Hematopoietic multipotent progenitor cell treated with erythropoietin and hydrocortisone succinate and interleukin-3 and kit ligand, for 8 days (in vitro differentiated cells): ENCODE measurements around the gene HNF1A.

Experiments
- DNase-seq: peaks from one replicate; pipeline ENCODE4 v3.0.0-alpha.2; 2015

Gene HNF1A

DNA sequence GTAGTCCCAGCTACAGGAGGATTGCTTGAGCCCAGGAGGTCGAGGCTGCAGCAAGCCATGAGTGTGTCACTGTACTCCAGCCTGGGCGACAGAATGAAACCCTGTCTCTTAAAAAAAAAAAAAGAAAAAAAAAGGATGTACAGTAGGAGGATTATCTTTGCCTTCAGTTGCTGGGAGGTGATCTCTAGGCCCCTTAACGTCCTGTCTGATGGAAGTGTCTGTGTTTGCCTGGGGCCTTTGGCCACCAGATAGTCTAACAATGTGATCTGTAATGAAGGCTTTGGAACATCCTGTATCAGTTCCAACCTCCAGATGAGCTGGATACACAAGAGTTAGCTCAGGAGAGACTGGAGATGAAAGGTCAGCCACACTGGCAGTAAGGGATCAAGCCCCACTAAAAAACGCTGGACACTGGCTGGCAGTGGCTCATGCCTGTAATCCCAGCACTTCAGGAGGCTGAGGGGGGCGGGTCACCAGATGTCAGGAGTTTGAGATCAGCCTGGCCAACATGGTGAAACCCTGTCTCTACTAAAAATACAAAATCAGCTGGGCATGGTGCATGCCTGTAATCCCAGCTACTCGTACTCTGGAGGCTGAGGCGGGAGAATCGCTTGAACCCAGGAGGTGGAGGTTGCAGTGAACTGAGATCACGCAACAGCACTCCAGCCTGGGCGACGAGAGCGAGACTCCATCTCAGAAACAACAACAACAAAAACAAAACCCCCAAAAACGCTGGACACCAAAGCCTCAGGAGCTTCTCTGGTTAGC lies 19.0 kb upstream of the HNF1A start:
- DNase-seq = peak; percentile 60

DNA sequence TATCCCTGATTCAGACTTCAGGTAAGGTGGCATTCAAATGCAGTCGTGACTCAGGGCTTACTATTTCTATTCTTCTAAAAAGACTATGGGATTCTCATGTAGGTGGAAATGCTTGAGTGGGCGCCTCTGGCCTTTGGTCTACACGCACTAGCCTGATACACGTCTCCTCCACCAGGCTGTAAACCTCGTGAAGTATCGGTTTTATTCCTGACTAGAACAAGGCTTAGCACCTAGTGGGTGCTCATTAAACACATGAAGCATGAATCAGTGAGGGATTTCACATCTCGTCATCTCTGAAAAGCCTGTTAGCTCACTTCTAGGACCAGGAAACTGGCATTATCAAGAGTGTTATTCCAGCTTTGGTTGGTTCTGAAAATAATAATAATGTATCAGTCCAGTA lies 17.7 kb upstream of the HNF1A start:
- DNase-seq = no peak

DNA sequence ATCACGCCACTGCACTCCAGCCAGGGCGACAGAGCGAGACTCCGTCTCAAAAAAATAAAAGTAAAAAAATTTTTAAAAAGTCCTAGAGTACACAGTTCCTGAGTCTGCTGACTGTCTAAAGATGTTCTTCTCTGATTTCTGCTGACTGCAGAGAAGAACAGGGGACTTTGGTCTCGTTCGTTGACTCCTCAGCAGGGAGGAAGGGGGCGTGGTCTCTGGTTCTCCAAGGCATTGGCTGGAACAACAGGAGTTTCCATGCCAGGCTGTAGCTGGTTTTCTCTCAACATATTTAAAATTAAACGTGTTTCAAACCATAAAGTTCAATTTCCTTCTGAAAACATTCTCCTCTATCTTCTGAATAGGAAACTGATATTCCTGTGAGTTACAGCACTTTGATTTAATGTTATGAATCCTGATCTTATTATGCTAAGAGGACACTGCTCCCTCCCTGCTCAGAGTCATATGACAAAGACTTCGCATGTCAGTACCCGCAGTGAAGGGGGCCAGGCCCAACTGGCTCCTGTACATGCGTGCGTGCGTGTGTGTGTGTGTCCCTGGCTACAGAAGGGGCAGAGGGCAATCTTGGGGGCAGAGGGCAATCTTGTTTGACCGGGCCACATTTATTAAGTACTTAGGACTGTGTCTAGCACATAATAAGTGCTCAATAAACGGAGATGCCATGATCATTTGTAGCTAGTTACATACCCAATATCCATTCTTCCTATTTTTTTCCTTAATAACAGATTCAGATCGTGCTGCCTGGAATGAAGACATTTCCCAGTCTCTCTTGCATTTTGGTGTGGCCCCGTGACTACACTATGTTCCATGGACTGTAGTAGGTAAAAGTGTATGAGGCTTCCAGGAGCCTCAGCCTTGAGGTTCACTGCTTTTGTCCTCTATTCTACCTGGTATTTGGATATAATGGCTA lies 16.5 kb upstream of the HNF1A start:
- no peak for DNase-seq

DNA sequence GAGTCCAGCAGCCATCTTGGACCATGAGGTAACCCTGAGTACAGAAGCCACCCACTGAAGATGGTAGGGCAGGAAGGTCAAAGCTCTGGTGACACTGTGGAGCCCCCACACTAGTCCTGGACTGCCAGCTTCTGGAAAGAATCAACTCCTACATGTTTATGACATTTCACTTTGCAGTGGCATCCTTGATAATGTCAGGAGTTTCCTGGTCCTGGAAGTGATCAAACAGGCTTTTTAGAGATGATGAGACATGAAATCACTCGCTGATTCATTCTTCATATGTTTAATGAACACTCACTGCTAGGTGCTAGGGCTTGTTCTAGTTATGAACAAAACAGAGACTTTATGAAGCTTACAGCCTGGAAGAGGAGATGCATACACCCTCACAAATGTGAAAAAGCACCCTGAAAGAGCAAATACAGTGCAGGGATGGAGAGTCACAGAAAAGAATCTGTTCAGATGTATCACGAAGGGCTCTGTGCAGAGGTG lies 15.8 kb upstream of the HNF1A start:
- no peak for DNase-seq

DNA sequence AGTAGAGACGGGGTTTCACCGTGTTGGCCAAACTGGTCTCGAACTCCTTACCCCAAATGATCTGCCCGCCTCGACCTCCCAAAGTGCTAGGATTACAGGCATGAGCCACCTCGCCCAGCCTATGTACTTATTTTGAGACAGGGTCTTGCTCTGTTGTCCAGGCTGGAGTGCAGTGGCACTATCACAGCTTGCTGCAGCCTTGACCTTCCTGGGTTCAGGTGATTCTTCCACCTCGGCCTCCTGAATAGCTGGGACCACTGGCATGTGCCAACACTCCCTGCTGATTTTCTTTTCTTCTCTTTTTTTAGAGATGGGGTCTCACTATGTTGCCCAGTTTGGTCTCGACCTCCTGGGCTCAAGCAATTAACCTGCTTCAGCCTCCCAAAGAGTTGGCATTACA lies 14.0 kb upstream of the HNF1A start:
- no peak for DNase-seq

DNA sequence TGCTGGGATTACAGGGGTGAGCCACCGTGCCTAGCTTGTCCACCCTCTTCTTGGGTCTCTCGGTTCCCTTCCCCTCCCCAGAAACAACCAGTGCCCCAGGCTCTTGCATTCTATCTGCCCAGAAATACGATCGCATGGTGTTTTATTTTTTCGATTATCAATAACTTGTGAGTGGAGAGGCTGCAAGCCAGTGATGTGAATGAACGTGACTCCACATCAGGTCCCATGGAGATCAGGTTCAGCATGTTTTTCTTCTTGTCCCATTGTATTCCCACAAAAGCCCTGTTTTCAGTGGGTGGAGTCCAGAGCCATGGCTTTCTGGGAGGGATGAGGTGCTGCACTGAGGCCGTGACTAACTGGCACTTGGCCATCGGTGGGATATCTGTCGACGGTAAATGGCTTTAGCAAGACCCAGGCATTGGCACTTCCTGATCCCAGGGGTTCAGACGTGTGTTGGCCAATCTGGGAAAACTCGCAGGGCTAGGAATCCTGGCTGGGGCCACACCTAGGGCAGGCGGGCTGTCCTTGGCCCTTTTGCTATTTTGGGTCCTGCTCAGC lies 12.7 kb upstream of the HNF1A start:
- no peak for DNase-seq

DNA sequence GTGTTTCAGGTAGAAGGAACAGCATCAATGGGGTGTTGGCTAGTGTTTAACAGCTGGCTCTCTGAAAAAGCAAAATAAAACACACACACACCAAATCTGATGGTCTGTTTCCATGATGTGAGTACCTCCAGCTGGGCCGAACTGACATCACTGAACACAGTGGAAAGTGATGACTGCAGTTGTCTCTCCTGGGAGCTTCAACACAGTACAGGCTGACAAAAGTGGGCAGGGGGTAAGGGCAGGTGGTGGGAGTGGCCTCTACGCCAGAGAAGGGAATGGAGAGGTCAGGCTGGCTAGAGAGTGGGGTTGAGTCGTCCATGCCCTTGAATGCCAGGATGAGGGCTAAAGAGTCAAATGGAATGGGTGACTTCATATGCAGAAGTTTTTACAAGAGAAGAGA lies 8.0 kb upstream of the HNF1A start:
- no peak for DNase-seq

DNA sequence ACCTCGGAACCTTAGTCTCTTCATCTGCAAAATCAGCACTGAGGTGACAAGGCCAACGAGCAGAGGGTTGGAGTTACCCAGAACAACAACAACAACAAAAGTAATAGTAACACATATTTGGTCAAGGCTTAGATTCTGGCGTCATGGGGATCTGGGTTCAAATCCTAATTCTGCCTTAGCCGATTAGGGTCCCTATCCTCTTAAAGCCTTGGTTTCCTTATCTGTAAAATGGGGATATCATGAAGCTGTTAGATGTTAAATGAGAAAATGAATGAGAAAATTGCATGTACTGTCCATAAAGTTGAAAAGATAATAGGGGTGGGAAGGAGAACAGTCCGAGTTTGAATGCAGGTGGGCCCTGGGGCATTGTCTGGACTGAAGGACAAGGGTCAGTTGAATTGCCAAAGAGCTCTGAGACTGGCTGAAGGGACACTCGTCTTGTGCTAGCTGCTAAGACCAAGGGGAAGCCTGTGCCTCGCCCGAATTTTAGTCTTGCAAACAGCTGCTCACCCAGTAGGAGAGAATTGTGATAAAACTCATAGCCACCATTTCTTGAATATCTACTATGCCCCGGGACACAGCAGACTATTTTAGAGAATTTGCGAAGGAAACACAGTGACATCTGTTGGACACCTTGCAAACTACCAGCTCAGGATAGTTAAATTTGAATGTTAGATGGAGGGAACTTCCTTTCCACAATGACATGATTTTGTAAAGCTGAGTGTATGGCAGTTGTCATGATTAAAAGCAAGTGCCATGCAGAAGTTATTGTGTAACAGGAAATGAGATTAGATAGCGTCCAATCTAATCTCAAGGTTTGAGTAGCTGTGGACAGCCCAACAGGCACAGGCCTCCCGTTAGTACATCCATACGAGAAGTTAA lies 6.8 kb upstream of the HNF1A start:
- DNase-seq = peak; percentile 86

DNA sequence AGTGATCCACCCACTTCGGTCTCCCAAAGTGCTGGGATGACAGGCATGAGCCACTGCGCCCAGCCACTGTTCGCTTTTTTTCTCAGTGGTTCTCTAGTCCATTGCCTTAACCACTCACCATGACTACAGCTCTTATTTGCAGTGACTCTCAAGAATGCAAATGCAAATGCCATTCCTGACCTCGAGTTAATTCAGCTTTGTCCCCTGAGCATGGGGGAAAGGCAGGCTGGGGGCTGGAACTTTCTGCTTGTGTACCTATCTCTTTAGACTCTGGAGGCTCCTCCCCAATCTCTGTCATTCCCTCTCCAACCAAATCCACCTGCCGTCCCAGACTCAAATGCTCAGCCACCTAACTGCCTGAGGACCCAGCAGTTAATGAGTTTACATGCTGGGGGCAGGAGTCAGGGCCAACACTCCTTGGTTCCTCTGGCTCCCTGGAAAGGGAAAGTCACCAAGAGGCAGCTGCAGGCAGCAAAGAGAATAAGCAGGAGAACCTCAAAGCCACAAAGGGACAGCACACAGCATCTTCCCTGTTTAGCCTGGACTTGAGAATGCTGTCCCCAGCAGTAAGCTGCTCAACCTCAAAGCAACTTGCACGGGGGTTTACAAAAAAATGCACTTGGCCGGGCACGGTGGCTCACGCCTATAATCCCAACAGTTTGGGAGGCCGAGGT lies 5.3 kb upstream of the HNF1A start:
- DNase-seq = no peak

DNA sequence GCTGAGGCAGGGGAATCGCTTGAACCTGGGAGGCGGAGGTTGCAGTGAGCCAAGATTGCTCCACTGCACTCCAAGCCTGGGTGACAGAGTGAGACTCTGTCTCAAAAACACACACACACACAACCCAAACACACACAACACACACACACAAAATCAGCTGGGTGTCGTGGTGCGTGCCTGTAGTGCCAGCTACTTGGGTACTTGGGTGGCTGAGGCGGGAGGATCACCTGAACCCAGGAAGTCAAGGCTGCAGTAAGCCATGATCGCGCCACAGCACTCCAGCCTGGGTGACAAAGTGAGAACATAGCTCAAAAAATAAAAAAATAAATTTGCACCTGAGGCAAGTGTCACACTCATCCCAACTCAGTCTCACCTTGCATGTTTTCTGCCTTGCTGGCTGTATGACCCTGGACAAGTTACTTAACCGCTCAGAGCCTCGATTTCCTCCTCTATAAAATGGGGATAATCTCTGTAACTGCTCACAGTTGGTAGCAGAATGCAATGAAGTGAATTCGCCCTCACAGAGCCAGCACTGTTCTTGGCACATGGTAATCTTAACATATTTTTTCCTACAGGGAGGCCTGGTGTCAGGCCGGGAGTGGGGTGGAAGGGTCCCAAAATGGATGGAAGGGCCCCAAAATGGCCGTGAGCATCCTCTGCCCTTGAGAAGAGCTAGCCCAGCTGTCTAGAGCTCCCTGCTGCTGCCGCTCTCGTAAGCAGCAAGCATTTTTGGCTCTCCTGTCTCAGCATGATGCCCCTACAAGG lies 630 bp upstream of the HNF1A start:
- no peak for DNase-seq

DNA sequence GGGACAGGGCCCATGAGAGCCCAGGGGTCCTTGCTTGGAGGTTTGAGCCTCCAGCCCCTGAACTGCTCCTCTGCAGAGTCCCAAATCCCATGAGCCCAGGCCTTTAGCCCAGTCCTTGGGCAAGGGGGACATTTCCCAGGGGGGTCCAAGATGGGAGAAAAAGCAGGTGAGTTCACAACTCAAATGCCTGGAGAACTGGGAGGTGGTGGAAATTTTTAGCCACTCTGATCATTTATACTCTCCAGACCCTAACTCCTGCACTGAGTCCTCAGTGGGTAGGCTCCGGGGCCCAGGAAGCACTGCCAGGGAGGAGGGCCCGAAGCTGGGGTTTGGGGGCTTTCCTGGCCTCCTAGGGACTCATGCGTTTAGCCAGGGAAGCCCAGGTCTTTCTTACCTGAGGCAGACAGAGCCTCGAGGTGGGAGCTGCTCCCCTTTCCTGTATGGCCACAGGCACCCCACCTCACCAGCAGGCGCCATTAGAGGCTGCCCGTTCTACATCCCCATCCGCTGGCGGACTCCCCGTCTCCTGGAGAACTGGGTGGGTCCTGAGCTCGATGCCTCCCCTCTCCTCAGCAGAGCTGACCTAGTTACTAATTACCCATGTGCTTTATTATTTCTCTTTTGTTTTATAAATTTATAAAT lies 998 bp downstream of the HNF1A start:
- DNase-seq = no peak

DNA sequence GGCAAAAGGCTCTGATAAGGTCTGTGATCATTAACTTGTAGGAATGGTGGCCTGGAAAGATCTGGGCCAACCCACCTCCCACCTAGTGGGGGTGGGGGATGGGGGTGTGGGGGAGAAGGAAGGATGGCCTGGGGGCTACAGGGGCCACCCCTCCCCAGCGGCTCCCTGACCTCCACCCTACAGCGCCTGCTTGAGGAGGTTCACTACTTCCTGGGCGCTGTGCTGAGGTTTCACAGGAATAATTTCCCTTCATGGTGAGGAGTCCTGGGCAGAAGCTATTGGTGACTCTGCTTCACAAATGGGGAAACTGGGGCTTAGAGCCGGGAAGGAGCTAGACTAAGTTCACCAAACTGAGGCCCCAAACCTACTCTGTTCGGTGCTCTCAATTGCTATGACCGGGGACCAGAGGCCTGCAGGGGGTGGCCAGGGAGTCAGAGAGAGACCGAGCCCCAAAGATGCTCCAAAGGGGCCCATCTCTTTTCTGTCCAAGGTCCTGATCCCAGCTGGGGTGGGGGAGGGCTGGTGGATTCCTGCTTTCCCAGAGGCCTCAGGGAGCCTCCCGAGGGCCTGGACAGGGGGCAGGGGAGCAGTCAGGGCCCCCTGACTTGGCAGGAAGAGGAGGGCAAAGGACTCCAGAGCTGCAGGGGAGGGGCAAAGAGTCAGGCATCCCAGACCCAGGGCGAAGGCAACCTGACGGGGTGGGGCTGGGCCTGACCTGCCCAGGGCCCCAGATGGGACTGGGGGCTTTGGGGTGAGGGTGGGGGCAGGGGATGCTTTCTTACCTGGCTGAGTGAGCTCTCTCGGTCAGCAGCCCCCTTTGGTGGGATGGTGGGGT lies 1.7 kb downstream of the HNF1A start:
- no peak for DNase-seq

DNA sequence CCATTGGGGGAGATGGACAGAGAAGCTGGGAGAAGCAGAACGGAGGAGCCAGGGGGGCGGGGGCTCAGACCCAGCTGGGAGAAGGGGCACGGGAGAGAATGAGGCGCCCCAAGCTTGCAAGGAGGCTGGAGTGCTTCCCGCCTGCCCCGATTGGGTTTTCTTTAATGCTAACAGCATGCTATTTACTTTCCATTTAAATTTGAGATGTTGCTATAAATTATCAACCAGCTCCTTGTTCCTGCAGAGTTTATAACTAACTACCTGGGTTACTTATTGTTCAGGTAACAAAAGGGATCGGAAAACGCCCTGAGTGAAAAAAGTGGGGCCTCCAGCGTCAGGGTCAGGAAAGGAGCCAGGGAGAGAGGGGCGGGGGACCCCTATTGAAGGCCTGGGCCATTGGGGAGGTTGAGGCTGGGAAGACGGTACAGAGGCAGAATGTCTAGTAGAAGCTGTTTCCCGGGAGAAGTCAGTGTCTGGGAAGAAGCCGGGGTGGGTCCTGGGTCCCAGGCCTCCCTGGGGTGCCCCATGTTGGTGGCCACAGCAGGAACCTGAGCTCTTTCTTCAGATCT lies 2.5 kb downstream of the HNF1A start:
- no peak for DNase-seq

DNA sequence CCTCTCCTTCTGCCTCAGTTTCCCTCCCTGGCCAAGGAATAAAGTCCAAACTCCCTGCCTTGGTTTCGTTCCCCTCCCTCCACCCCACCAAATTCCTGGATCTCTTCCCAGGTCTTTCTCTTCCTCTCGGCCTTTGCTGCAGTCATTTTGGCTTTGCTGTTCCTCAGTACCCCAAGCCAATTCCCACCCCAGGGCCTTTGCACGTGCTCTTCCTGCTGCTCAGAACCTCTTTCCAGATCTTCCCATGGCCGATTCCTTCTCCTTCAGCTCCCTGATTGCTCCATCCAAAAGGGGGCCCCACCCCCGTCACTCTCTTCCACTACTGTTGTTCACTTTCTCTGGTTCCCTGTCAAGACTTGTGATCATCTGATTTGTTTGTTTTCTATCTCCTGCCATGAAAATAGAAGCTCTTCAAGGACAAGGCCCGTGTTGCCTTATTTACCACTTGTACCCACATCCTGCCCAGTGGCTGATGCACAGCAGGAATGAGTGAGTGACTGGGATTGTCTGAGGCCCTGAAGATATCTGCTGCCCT lies 3.1 kb downstream of the HNF1A start:
- DNase-seq = no peak

DNA sequence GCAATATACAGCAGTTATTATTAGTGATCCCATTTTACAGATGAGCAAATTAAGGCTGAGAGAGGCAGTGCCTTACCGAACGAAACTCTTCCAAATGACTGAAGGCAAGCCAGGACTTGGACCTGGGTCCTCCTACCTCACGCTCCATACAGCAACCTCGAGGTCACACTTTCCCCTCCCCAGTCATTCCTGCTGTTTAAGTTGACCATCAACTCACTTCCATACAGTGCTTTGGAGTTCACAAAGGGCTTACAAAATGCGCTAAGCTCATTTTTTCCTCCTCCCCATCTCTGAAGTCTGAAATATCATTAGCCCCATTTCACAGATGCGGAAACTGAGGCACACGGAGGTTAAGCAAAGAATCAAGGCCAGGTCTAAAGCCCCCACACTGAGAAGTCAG lies 4.3 kb downstream of the HNF1A start:
- no peak for DNase-seq

DNA sequence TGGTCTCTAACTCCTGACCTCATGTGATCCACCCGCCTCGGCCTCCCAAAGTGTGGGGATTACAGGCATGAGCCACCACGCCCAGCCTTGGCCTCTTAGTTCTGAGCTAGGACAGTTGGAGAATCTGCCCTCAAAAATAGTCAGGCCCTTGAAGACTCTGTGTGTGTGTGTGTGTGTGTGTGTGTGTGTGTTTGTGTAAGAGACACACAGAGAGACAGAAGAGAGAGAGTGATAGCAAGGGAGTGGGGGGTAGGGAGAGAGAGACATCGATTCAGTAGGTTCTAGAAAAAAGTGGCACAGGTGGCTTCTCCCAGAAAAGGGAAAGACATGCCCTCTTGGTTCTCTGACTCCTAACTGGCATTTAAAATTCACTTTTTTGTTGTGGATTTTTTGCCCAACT lies 5.4 kb downstream of the HNF1A start:
- DNase-seq = no peak

DNA sequence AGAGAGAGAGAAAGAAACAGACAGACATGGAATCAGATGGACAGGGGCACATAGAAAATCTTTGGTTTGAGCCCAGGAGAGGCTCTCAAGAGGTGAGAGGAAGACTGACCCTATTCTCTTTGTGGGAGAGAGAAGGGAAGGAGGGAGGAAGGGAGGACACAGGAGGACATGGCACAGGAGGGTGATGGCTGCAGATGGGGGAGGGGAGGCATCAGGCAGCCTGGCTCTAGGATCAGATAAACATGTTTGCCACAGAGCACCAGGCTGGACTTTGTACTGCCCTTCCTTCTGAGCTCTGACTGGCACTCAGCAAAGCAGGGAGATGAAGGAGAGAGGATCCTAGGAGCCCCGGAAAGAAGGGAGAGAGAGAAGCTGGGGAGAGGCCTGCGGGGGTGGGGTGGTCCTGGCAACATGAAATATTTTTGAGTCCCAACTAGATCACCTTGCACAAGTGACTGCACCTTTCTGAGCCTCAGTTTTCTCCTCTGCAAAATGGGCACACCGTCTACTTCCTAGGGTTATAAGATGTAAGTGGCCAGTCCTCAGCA lies 6.1 kb downstream of the HNF1A start:
- DNase-seq = no peak

DNA sequence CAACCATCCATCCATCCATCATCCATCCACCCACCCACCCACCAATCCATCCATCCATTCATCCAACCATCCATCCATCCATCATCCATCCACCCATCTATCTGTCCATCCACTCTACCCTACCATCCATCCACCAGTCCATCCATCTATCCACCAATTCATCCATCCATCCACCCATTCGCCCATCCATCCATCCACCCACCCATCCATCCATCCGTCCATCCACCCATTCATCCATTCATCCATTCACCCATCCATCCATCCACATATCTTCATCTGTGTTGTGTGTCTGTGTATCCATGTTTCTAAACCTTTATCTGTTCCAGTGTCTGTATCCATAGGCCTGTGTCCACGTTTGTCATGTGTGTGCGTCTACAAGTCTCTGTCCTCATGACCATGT lies 9.9 kb downstream of the HNF1A start:
- DNase-seq = no peak

DNA sequence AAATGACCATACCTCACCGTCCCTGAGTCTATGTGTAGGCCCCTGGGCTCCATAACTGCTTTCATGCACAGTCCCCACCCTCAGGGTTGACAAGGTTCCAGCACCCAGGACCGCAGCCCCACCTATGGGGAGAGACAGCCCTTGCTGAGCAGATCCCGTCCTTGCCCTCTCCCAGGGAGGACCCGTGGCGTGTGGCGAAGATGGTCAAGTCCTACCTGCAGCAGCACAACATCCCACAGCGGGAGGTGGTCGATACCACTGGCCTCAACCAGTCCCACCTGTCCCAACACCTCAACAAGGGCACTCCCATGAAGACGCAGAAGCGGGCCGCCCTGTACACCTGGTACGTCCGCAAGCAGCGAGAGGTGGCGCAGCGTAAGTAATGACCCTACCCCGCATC lies 10.3 kb downstream of the HNF1A start:
- no peak for DNase-seq
